Measurements from ENCODE around the gene BCAS3. TPM values are rescaled to one million over a fixed set of nuclear protein-coding genes. Genes with fewer than 3 reads are reported as not detected.
"Not testable (repeated sequence)": the region's sequence is repeated elsewhere in the genome, so short reads cannot be mapped to it uniquely, and the experiment has no call there.

Gene BCAS3
- total and polyA plus RNA-seq, 11 donors, result 4.5 to 23.5 (median 17.9) TPM

- TF ChIP-seq CTCF (IDR thresholded peaks at IDR 0.05) (no peak), POLR2A (IDR thresholded peaks at IDR 0.05) (no peak)
- Histone ChIP-seq H3K36me3 (peaks cover 0 to 6% (median 0%) of the 10 kb centered on the region in 9 donors), H3K27me3 (no peaks in the 10 kb centered on the region), H3K4me1 (no peaks in the 10 kb centered on the region), H3K9me3 (peaks cover 0 to 19% (median 7%) of the 10 kb centered on the region in 12 donors), H3K27ac (no peak overlapping the region), H3K4me3 (no peak overlapping the region)
- ATAC-seq, result no peak
- intact Hi-C loops (cut with DNase I), result no loop called here
- WGBS, 4 donors, result 92 to 97% (median 93%) methylated on average over 1 of the region's 1 CpG
- DNase-seq, result no peak
Measured at GRCh38 chr17:60751884-60752283, 74.2 kb downstream of the BCAS3 start.

GRCh38 chr17:60752873-60753577, 75.4 kb downstream of the BCAS3 start:
- Histone ChIP-seq H3K27ac (no peak overlapping the region), H3K36me3 (peaks cover 0 to 3% (median 0%) of the 10 kb centered on the region in 9 donors), H3K4me3 (no peak overlapping the region), H3K9me3 (peaks cover 0 to 19% (median 7%) of the 10 kb centered on the region in 12 donors), H3K27me3 (no peaks in the 10 kb centered on the region), H3K4me1 (no peaks in the 10 kb centered on the region)
- ATAC-seq (no peak), DNase-seq (no peak)
- intact Hi-C loops (cut with DNase I), result no loop called here
- WGBS, 4 donors, result 90 to 99% (median 96%) methylated on average over 8 of the region's 8 CpGs
- TF ChIP-seq CTCF (IDR thresholded peaks at IDR 0.05), result no peak
- TF ChIP-seq POLR2A (IDR thresholded peaks at IDR 0.05), result no peak

- no peaks in the 10 kb centered on the region for H3K4me1 ChIP-seq
- WGBS, 4 donors, result 65 to 84% (median 68%) methylated on average over 8 of the region's 8 CpGs
- intact Hi-C loops (cut with DNase I), result no loop called here
Measured at GRCh38 chr17:60754057-60754604, 76.5 kb downstream of the BCAS3 start.

GRCh38 chr17:60756798-60757197, 79.1 kb downstream of the BCAS3 start:
- ATAC-seq; H3K27me3 ChIP-seq; H3K27ac ChIP-seq; H3K4me1 ChIP-seq; intact Hi-C loops (cut with DNase I); H3K4me3 ChIP-seq; H3K36me3 ChIP-seq; DNase-seq: not testable (repeated sequence)
- 81 to 89% (median 85%) methylated on average over 11 to 12 of the region's 12 CpGs for WGBS, 4 donors
- H3K9me3 ChIP-seq, result peaks cover 0 to 23% (median 5%) of the 10 kb centered on the region in 12 donors

More at GRCh38 chr17:60754057-60754604, 76.5 kb downstream of the BCAS3 start:
- Histone ChIP-seq H3K27me3 (no peaks in the 10 kb centered on the region), H3K36me3 (no peaks in the 10 kb centered on the region), H3K9me3 (peaks cover 0 to 19% (median 7%) of the 10 kb centered on the region in 12 donors), H3K27ac (no peak overlapping the region), H3K4me3 (no peak overlapping the region)
- TF ChIP-seq CTCF (IDR thresholded peaks at IDR 0.05), result no peak
- TF ChIP-seq POLR2A (IDR thresholded peaks at IDR 0.05), result no peak
- no peak for DNase-seq
- ATAC-seq, result no peak

All from heart left ventricle (tissue), 16 donors.